HFF-Myc (cell line): ENCODE results near the gene KRT77.
"Not testable (repeated sequence)": the region's sequence is repeated elsewhere in the genome, so short reads cannot be mapped to it uniquely, and the experiment has no call there.

Experiments used
- DNase-seq: peaks from one replicate; pipeline ENCODE4 v3.0.0-alpha.2; 2011; ENCODE audit warnings: low read depth; ENCODE audit errors: extremely low read depth
- H3K4me3 ChIP-seq: replicated peaks from 2 replicates; pipeline ENCODE4 v1.5.1; 2011; ENCODE audit warnings: low read depth, mild to moderate bottlenecking, control low read depth, low read length
- TF ChIP-seq, protein P1 (sequence below): IDR thresholded peaks from 2 replicates; pipeline ENCODE4 v1.5.1; 2012; ENCODE audit warnings: mild to moderate bottlenecking, low read depth, low read length, control low read depth; ENCODE audit errors: missing control alignments

Gene KRT77

DNA sequence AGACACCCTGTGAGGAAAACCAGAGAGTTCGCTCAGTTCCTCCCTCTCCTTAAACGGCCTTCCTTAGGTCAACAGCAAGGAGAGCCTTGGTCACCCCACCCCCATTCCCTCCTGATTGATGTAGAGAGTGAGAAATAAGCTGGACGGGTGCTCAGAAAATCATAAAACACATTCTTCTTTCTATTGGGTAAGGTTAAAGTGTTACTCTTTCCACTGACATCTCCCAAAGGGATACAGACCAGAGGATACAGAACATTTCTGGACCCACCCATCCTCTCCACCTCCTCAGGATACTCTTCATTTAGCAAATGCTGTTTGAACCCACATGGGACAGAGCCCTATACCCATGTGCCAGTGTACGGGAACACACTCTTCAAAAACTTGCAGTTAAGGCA, 11.6 kb upstream of the KRT77 start:
- TF ChIP-seq, protein P1, sequence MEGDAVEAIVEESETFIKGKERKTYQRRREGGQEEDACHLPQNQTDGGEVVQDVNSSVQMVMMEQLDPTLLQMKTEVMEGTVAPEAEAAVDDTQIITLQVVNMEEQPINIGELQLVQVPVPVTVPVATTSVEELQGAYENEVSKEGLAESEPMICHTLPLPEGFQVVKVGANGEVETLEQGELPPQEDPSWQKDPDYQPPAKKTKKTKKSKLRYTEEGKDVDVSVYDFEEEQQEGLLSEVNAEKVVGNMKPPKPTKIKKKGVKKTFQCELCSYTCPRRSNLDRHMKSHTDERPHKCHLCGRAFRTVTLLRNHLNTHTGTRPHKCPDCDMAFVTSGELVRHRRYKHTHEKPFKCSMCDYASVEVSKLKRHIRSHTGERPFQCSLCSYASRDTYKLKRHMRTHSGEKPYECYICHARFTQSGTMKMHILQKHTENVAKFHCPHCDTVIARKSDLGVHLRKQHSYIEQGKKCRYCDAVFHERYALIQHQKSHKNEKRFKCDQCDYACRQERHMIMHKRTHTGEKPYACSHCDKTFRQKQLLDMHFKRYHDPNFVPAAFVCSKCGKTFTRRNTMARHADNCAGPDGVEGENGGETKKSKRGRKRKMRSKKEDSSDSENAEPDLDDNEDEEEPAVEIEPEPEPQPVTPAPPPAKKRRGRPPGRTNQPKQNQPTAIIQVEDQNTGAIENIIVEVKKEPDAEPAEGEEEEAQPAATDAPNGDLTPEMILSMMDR: no peak
- DNase-seq: no peak
- H3K4me3 ChIP-seq: no peak overlapping the region

DNA sequence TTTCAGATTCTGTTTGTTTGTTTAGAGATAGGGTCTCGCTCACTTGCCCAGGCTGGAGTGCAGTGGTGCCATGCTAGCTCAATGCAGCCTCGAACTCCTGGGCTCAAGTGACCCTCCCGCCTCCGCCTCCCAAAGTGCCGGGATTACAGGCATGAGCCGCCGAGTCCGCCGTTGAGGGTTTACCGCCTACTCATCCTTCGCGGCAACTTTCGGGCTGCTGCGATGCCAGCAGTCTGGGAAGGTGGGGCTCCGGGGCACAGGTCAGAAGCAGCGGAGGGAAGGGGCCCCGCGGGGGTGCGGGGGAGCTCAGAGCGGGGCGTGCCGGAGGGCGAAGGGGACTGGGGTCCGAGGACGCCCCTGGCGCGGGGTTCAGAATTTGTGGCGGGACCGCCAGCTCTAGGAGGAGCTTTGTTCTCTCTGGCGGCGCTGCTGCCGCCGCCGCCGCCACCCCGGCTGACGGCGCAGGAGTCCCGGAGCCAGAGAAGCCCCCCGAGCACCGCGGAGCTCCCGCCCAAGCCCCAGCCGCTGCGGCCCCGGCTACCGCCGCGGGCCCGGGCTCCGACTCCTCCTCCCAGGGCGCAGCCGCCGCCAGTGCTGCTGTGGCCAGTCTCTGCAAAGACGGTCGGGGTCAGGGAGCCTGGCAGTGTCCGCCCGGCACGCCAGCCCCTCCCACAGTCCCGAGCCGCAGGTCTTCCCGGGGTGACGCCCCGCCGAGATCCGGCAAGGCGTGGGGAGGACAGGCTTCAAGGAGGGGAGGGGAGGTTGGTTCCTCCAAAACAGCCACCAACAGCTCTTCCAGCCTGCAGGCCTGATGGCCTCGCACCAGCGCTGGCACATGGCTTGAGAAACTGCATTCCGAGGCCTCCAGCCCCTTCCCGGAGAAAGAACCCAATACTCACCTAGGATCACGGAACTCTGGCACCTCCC, 10.9 kb upstream of the KRT77 start:
- H3K4me3 ChIP-seq: no peak overlapping the region
- TF ChIP-seq, protein P1: no peak
- no peak for DNase-seq

DNA sequence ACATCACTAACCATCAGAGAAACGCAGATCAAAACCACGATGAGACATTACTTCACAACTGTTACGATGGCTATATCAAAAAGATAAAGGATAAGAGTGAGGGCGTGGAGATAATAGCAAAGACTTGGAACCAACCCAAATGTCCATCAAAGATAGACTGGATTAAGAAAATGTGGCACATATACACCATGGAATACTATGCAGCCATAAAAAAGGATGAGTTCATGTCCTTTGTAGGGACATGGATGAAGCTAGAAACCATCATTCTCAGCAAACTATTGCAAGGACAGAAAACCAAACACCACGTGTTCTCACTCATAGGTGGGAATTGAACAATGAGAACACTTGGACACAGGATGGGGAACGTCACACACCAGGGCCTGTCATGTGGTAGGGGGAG, 8.8 kb upstream of the KRT77 start:
- H3K4me3 ChIP-seq, DNase-seq: not testable (repeated sequence)

DNA sequence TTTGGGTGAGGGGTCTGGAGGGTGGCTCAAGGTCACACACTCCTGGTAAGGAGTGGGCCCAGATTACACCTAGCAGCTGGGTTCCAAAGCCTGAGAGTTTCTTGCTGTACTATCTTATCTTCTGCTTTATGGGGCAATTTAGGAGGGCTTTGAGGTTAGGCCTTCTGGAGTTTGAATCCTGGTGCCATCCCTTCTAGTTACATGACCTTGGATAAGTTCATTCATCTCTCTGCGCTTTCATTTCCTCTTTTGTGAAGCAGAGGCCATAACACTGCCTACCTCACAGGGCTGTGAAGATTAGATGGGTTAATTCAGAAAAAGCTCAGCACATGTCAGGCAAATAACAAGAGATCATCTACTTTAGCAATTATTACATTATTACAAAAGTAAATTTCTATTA, 7.4 kb upstream of the KRT77 start:
- H3K4me3 ChIP-seq: no peak overlapping the region
- no peak for DNase-seq
- TF ChIP-seq, protein P1: no peak

DNA sequence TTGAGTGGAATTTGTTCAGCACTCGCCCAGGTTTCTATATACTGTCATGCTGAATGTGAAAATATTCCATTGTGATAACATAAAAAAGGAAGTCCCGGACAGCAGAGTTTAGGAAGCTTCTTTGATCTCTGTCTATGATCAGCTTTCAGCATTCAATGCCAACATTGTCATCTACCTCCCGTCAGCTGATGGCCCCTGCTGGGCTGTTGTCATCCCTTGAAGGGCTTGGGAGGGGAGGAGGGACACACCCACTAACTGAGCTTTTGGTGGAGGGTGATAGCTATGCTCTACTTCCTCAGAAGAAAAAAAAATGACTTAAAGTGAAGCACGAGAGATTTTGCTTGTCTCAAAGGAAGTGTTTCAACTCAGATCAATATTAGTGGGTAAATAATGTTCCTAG, 4.7 kb upstream of the KRT77 start:
- TF ChIP-seq, protein P1: no peak
- no peak overlapping the region for H3K4me3 ChIP-seq
- no peak for DNase-seq

DNA sequence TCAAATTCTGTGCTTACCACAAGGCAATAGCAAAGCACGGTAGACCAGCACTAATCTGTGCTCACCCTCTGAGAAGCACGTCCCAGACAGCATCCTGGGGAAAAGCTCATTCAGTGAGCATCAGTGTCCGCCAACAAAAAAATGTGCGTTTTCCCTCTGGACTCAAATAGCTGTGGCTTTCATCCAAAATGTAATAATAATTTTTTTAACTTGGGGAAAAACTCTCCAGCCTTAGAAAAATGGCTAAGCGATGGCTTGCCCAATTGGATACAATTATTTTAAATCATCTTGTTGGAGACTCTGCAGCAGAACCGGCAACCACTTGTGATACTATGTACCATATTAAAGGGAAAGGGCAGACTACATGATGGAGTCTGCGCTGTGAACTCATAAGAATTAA, 1.1 kb upstream of the KRT77 start:
- DNase-seq: no peak
- H3K4me3 ChIP-seq: no peak overlapping the region
- TF ChIP-seq, protein P1: no peak

DNA sequence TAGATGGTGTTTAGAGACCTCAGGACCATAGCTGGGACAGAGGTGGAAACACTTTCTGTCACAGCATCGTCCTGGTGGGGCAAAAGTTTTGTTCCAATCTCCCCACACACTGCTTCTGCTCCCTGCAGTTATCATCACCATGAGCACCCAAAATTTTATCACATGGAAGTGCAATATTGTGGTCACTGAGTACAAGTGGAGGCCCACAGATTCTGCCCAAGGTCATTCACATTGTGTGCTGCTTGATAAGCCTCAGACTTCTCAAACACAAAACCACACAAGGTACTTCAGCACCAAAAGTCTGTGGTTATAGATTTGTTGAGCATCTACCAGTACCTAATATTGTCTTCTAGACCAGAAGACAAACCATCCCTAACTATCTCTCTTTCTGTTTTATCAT, 554 bp upstream of the KRT77 start:
- TF ChIP-seq, protein P1: no peak
- DNase-seq: no peak

More for the DNA sequence above, 554 bp upstream of the KRT77 start:
- H3K4me3 ChIP-seq: no peak overlapping the region
